Lower leg skin (tissue), 3 donors: Measurements from ENCODE around the gene ECT2.

ENCODE experiments used
- POLR2A ChIP-seq, 2 donors: fragments of 450-650 bp; IDR thresholded peaks; one replicate each; pipeline ENCODE4 v1.6.1; 2016 to 2017; ENCODE audit warnings: antibody characterized with exemption in 2 of 2, mild to moderate bottlenecking in 1 of 2, moderate library complexity in 1 of 2
- TF ChIP-seq, protein P1 (sequence below), 3 donors: fragments of 450-650 bp; IDR thresholded peaks; one replicate each; pipeline ENCODE4 v1.5.1; 2016; ENCODE audit warnings: antibody characterized with exemption in 3 of 3, mild to moderate bottlenecking in 3 of 3, moderate library complexity in 2 of 3

DNA sequence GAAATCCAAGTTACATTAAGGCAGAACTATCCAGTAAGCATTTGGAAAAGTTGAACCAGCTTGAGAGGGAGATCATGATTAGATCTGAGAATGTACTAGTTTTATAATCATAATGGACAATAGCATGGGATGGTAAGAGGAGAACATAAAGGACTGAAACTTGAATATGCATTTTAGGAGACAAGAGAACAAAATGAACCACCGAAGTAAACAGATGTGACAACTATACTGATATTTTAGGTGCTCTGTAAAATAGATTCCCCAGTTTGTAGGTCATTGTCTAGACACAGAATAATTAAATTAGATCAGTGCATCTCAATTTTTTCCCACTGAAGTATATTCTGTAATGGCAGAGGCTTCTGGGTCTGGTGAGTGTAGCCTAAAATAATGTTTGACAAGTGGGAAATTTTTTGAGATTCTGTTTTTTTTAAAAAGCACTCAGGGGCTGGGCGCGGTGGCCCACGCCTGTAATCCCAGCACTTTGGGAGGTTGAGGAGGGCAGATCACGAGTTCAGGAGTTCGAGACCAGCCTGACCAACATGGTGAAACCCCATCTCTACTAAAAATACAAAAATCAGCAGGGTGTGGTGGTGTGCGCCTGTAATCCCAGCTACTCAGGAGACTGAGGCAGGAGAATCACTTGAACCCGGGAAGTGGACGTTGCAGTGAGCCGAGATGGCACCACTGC, 16.3 kb downstream of the ECT2 start:
- TF ChIP-seq, protein P1, sequence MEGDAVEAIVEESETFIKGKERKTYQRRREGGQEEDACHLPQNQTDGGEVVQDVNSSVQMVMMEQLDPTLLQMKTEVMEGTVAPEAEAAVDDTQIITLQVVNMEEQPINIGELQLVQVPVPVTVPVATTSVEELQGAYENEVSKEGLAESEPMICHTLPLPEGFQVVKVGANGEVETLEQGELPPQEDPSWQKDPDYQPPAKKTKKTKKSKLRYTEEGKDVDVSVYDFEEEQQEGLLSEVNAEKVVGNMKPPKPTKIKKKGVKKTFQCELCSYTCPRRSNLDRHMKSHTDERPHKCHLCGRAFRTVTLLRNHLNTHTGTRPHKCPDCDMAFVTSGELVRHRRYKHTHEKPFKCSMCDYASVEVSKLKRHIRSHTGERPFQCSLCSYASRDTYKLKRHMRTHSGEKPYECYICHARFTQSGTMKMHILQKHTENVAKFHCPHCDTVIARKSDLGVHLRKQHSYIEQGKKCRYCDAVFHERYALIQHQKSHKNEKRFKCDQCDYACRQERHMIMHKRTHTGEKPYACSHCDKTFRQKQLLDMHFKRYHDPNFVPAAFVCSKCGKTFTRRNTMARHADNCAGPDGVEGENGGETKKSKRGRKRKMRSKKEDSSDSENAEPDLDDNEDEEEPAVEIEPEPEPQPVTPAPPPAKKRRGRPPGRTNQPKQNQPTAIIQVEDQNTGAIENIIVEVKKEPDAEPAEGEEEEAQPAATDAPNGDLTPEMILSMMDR (IDR thresholded peaks at IDR 0.05): no peak
- no peak for TF ChIP-seq POLR2A (IDR thresholded peaks at IDR 0.05)
